Stimulated activated naive CD8-positive, alpha-beta T cell treated with anti-CD3 and anti-CD28 coated beads, Interleukin-15, Interleukin-2, amounts not matched to agents 100 U/mL and 50 U/mL, for 24 hours (primary cell): ENCODE measurements around the gene SLCO4C1.

Experiments used
- ATAC-seq: fragments of 150-1000 bp; cut with Tn5 transposase; one replicate; pipeline ENCODE4 v1.10.0; 2021
- DNase-seq: peaks from one replicate; pipeline ENCODE4 v3.0.0; 2021

Gene SLCO4C1

DNA sequence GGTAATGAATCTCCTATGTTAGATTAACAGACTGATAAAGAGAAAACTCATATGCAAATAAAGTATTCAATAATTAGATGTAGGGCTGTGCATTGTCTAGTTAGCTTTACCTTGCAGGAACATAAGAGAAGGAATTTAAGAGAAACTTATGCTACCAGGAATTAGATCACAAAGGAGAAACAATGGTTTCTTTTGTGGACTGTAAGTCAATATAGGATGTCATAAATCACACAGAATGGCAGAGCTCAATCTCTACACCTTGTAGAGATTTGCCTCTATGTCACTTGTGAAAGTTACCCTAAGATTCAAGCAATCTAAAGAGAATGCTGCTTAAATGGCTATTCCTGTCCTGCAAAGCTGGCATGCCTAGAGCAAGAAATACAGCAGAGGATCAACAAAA, 26.0 kb downstream of the SLCO4C1 start:
- no peak for ATAC-seq
- DNase-seq = no peak

DNA sequence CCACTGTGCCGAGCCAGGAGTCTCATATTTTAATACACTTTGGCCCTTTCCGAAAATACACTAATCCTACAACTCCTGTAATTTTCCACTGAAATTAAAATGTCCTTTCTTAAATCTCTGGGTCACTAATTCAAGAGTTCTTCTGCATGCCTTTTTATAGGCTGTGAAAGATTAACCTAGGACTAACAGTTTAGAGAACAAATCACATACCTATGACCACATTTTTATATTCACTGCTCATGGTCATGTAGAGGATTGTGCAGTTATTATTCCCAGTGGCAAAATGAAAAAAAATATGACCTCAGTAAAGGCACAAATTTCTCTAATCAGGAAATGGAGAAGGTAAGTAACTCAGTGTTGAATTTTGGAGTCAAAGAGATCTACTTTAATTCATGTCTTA, 33.4 kb downstream of the SLCO4C1 start:
- DNase-seq = no peak
- ATAC-seq = no peak

DNA sequence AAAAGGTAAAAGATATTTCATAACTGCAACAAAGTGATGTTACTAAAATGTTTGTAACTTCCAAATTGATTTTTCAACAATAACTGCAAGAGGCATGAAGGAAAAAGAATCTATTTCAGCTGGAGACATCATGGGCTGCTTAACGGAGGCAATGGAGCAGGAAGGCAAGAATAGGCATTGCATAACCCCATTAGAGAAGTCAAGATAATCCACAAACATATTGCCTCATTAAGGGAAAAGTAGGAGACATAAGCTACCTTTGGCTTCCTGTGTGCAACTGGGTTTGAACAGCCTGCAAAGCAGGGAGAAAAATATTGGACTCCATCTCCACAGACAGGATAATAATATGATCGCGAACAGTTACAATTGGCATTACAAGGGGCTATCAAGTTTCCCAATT, 46.7 kb downstream of the SLCO4C1 start:
- ATAC-seq = no peak

DNA sequence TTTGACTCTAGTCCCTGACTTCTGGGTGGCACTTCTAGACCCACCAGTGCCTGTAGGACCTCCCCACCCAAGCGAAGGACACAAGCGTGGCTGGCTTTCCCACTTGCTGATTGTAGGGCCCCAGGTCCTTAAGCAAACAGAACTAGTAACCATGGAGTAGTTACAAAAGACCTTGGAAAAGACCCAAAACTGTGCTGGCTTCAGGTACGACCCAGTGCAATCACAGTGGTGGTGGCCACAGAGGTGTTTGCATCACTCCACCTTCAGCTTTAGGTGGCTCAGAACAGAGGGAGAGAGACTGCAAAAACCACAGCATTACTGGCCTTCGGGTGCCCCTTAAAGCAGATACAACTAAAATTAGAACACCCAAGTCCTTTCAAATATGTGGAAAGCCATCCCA, 52.9 kb downstream of the SLCO4C1 start:
- DNase-seq (no peak), ATAC-seq (no peak)

More for the DNA sequence above, 46.7 kb downstream of the SLCO4C1 start:
- DNase-seq = no peak

DNA sequence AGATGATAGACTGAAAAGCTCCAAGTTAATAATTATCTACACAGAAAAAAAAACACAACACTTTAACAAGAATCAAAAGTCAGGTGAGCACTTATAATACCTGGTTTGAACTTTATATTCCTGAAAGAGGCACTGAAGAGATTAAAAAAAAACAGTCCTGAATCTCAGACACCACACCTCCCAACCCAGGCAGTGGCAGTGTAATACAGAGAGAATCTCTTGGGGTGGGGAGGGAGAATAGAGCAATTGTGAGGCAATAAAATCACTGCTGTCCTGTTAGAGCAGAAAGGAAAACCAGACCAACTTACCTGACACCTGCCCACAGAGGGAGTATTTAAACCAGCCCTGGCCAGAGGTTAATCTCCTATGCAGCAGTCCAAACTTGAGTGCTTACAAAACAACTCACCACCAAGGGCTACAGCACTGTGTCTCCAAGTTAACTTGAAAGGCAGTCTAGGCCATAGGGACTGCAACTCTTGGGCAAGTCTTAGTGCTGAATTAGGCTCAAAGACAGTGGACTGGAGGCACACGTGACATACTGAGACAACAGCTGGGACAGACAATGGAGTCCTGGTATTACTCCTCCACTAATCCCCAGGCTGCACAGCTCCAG, 54.2 kb downstream of the SLCO4C1 start:
- no peak for ATAC-seq
- no peak for DNase-seq

DNA sequence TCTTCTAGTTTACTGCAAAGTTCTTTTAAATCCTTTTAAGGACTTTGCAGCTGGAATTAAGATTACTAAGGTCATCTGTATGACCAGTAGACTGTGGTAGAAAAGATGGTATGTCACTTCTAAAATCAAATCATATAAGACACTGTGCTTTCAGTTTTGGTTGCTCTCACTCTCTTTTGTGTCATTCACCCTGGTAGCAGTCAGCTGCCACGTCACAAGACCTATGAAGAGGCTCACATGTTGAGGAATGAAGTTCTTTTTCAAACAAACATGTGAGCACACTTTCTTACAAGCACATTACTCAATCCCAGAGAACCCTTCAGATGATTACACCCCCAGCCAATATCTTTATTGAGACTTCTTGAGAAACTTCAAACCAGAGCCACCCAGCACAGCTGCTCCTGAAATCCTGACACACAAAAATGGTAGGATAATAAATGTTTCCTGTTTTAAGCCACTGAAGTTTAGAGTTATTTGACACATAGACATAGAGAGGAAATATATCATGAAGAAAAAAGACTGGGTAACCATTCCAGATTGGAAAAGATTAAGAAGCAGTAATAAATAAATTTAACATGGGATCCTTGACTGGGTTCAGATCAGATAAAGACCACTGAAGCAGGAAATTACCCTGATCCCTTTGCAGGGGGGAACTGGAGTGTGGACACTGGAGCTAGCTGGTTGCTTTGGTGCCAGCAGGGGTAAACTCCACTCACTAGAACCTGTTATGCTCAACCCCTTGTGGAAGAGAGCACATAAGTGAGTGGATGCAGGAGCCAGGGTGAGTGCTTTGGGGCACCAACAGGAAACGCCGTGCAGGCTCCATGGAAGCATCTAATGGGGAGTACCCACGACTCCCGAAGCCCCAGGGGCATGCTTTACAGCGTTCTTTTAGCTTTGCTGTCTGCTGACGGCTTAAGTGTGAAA, 64.1 kb downstream of the SLCO4C1 start:
- no peak for DNase-seq
- ATAC-seq = no peak

DNA sequence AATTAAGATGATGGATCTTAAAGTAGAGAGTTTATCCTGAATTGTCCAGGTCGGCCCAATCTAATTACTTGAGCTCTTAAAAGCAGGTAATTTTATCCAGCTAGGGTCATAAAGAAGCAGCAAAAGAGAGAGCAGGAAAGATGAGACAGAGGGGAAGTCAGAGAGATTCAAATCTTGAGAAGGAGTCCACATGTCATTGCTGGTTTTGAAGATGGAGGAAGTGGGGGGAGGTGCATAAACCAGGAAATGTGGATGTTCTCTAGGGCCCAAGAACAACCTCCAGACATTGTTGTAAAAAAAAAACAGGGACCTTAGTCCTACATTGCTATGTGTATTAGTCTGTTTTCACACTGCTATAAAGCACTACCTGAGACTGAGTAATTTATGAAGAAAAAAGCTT, 66.4 kb downstream of the SLCO4C1 start:
- DNase-seq = no peak
- no peak for ATAC-seq

DNA sequence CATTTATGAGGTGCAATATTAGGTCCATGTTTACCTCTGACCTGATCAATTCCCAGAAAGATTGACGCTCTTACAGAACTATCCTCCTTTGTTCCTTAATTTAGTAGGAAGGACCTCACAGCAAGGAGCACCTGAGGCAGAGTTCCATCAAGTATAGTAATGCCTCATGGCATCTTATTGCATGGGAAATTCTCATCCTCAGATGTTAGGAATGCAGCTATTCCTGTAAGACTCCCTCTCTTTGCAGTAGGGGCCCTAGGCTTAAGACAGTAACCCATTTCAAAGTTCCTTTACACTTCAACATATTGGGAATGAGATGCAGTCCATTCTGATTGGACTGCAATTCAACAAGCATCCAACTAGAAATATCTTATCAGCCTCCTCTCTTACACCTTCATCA, 69.8 kb downstream of the SLCO4C1 start:
- ATAC-seq = no peak
- DNase-seq = no peak

DNA sequence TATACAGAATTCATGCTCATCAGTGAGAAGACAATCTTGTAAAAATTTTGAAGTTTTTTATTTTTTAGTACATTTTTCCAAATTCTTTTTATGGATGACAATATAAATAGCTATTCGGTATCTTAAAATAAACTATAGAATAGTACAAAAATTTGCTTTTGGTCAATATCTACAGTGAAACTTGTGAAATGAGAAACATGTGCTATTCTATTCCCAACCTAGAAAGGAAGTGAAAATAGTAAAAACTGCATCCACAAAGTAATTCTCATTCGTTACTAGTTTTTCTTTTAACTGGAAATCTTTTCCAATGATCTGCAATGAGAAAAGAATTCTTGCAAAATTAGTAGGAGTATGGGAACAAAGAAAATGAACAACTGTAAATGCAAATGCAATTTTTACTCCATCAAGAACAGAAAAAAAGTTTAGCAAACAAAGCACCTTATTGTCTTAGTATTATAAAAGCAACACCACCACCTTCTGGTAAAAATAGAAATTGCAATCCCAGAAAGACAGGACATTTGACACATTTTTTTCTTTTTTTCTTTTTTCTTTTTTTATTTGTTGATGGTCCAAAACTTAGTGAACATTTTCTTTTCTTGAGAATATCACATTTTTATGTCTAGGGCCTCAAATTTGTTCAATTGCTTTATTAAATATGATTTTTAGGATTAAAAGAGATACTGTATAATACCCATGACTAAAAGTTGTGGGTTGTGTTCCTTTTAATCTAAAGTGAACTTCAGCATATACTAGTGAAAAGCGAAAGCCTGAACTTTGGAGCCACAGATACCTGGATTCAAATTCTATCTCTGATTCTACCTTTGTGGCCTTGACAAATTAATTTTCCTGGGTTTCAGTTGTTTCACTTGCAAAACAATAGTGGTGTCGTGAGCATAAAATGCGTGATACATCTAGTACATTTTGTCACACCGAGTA, 72.3 kb downstream of the SLCO4C1 start:
- DNase-seq (no peak), ATAC-seq (no peak)

DNA sequence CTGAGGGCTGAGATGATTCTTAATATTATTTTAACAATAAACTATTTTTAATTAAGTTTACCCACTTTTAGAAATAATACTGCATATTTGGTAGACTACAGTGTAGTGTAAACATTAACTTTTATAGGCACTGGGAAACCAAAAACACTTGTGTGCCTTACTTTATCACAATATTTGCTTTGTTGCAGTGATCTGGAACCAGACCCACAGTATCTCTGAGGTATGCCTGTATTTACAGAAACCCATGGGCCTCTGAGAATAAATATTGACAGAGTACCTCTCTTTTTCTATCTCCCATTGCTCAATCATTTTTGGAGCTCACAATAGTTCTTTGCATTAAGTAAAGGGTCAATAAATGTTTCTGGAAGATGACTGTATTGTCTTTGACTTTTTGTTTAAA, 73.3 kb downstream of the SLCO4C1 start:
- DNase-seq = no peak

DNA sequence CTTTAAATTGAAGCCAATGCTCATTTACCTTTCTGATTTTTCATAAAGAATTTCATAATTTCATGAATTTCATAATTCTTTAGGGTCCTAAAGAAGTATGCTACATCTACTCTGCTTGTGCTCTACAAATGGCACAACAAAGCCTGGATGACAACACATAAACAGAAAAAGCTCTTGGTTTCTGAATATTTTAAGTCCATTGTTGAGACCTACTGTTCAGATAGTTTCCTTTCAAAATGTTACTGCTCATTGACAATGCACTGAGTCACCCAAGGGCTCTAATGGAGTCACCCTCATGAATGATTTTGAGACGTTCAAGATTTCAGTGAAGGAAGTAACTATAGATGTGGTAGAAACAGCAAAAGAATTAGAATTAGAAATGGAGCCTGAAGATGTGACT, 74.1 kb downstream of the SLCO4C1 start:
- DNase-seq (no peak), ATAC-seq (no peak)

More for the DNA sequence above, 73.3 kb downstream of the SLCO4C1 start:
- no peak for ATAC-seq

DNA sequence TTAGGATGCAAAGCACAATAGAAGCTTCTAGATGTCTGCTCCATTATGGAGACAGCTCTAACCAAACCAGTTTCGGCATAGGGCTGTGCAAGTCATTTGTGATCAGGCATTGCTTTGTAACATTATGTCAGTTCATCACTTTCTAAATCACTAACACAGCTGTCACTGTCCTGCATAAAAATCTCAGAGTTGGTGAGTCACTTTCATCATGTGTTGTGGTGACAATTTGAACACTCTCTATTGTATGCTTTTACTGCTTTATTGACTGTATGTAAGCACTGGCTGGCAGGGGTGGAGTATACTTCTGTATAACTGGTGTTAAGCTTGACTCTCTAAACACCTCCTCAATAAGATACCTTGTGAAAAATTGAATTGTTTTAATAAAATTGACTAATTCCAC, 77.9 kb downstream of the SLCO4C1 start:
- DNase-seq = no peak

DNA sequence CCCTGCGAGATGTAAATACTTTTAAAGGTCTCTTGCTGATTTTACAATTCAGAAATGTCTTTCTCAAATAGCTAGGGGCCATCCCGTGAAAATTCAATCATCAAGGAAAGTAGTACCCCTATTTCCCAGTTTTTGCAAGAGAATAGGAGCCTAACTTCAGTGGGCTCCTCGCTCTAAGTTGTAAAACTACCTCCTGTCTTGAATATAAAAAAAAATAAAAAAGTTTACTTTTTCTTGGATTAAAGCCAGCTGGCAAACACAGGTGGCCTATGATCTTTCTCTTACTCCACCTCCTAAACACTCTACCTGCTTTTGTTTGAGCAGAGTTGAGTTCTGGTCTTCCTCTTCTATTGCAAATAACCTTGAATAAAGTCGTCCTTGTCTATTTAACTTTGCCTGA, 79.4 kb downstream of the SLCO4C1 start:
- no peak for DNase-seq
- no peak for ATAC-seq

More for the DNA sequence above, 77.9 kb downstream of the SLCO4C1 start:
- no peak for ATAC-seq

DNA sequence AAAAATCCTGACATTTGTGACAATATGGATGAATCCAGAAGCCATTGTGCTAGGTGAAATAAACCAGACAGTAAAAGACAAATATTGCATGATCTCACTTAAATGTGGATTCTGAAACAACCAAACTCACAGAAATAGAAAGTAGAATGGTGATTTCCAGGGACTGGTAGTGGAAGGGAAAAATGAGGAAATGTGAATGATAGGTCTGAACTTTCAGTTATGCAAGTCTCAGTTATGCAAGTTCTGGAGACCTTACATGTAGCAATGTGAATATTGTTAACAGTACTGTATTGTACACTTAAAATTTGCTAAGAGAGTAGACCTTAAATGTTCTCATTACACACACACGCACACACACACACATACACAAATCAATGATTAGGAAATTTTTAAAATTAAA, 84.9 kb downstream of the SLCO4C1 start:
- DNase-seq = no peak
- no peak for ATAC-seq

DNA sequence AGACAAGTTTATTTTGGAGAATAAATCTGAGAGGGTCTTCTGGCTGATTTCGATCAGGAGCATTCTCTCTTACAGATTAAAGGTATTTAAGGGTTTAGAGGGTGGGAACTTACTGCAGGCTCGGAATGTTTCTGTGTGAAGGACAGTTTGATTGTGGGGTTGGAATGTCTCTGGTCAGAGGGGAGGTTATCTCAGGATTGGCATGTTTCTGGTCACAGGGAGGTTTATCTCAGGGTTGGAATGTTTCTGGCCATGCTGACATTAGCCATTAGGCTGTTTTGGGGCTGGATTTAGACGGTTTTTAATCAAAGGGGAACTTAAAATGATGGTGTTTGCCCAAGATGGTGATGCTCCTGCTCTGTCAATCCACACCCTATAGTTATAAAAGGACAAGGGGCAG, 95.2 kb downstream of the SLCO4C1 start:
- DNase-seq = no peak
- no peak for ATAC-seq

DNA sequence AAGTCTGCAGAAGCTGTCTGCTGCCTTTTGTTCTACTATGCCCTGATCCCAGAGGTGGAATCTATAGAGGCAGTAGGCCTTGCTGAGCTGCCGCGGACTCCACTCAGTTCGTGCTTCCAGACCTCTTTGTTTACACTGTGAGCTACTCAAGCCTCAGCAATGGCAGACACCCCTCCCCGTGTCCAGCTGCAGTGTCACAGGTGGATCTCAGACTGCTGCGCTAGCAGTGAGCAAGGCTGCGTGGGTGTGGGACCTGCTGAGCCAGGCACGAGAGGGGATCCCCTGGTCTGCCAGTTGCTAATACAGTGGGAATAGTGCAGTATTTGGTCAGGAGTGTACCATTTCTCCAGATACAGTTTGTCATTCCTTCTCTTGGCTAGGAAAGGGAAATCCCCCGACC, 99.6 kb downstream of the SLCO4C1 start:
- ATAC-seq (no peak), DNase-seq (no peak)
